K562 (cell line): ENCODE results near the gene CTSW. TPM values are rescaled to one million over a fixed set of nuclear protein-coding genes. Genes with fewer than 3 reads are reported as not detected.

Experiments
- ATAC-seq: fragments of 200-7000 bp; cut with Tn5 transposase; 3 replicates; pipeline ENCODE4 v1.9.1; 2020; ENCODE audit warnings: moderate library complexity
- BruUV-seq: library from RNA; stranded (reverse); fragments of 400-500 nt; replicated peaks from 2 replicates; lab custom pipeline; 2021; lab: Mats Ljungman, UMichigan
- CTCF ChIA-PET: fragments of 300-600 bp; formaldehyde crosslinking; extraction: SDS; loops from one replicate; lab custom pipeline; 2021; ENCODE audit warnings: low intra/inter-chr PET ratio; lab: Yijun Ruan, JAX
- POLR2A ChIA-PET: fragments of 300-600, 350-650 bp; sonication (Branson Sonifier 250); formaldehyde crosslinking; extraction: SDS; loops from one replicate; lab custom pipeline; 2021; ENCODE audit warnings: antibody characterized with exemption, inconsistent platforms; lab: Yijun Ruan, JAX
- DNase-seq, 4 experiments: peaks; one replicate each; pipeline versions ENCODE4 v3.0.0 to v3.0.0-alpha.2; 2011 to 2018; ENCODE audit warnings: low spot score in 3 of 4, mixed read lengths in 3 of 4; ENCODE audit errors: extremely low read depth in 1 of 4
- FAIRE-seq: peaks from 2 replicates; lab custom pipeline; 2011; peaks lifted over from hg19 to GRCh38; lab: Jason Lieb, UNC
- H2AFZ ChIP-seq: 2 replicates; pipeline ENCODE4 v1.6.0; 2011; ENCODE audit warnings: low read depth, low read length, control low read depth, inconsistent platforms
- H3K27ac ChIP-seq: fragments of 200-600 bp; 3 replicates; pipeline ENCODE4 v1.8.0; 2011; ENCODE audit warnings: low read depth, mild to moderate bottlenecking, control low read depth, inconsistent platforms, low read length, moderate library complexity, mixed read lengths; ENCODE audit errors: extremely low read depth
- H3K27me3 ChIP-seq, 2 experiments: fragments of 300-600 bp in 1 of 2; 2 replicates in 1 of 2; 3 replicates in 1 of 2; pipeline versions ENCODE4 v1.6.0 to v1.8.0; 2011; ENCODE audit warnings: inconsistent platforms in 2 of 2, low read length in 2 of 2, mild to moderate bottlenecking in 1 of 2, mixed read lengths in 1 of 2, moderate library complexity in 1 of 2; ENCODE audit not compliant: control insufficient read depth in 2 of 2, insufficient read depth in 2 of 2
- H3K36me3 ChIP-seq: fragments of 300-600 bp; 3 replicates; pipeline ENCODE4 v1.8.0; 2011; ENCODE audit warnings: mild to moderate bottlenecking, low read length, inconsistent platforms; ENCODE audit not compliant: control insufficient read depth, insufficient read depth
- H3K4me1 ChIP-seq, 2 experiments: fragments of 200-600 bp in 1 of 2; replicated peaks in 1 of 2; 2 replicates in 1 of 2; 3 replicates in 1 of 2; pipeline versions ENCODE4 v1.5.1 to v1.8.0; 2011; ENCODE audit warnings: inconsistent platforms in 2 of 2, low read length in 2 of 2, mild to moderate bottlenecking in 1 of 2, mixed read lengths in 1 of 2, moderate library complexity in 1 of 2; ENCODE audit not compliant: control insufficient read depth in 2 of 2, insufficient read depth in 2 of 2
- H3K4me2 ChIP-seq: 2 replicates; pipeline ENCODE4 v1.6.1; 2011; ENCODE audit warnings: low read length, control low read depth, inconsistent platforms, mixed read lengths; ENCODE audit not compliant: insufficient read depth
- H3K4me3 ChIP-seq: fragments of 200-600 bp; sonication (generic), shearing (Covaris generic); 2 replicates; pipeline ENCODE4 v1.5.1; 2016; ENCODE audit warnings: control low read depth, inconsistent platforms
- H3K79me2 ChIP-seq: fragments of 200-600 bp; 3 replicates; pipeline ENCODE4 v1.8.0; 2011; ENCODE audit warnings: low read length, inconsistent platforms; ENCODE audit not compliant: control insufficient read depth, insufficient read depth
- H3K9ac ChIP-seq, 2 experiments: 2 replicates each; pipeline versions ENCODE4 v1.6.0 to v1.6.1; 2011; ENCODE audit warnings: low read depth in 2 of 2, low read length in 2 of 2, control low read depth in 1 of 2, inconsistent platforms in 1 of 2, mild to moderate bottlenecking in 1 of 2, mixed read lengths in 1 of 2; ENCODE audit not compliant: insufficient read depth in 1 of 2
- H3K9me1 ChIP-seq: one replicate; pipeline ENCODE4 v1.6.0; 2011; ENCODE audit warnings: inconsistent platforms, mild to moderate bottlenecking, low read length, moderate library complexity; ENCODE audit not compliant: control insufficient read depth, insufficient read depth
- H3K9me3 ChIP-seq: replicated peaks from 2 replicates; pipeline ENCODE4 v1.5.1; 2011; ENCODE audit warnings: low read depth, low read length, inconsistent platforms; ENCODE audit not compliant: control insufficient read depth, insufficient read depth
- H4K20me1 ChIP-seq: replicated peaks from 2 replicates; pipeline ENCODE4 v1.6.1; 2011; ENCODE audit warnings: low read length, inconsistent platforms, mixed read lengths; ENCODE audit not compliant: control insufficient read depth, insufficient read depth
- CTCF ChIP-seq, 3 experiments: IDR thresholded peaks in 2 of 3; conservative IDR thresholded peaks in 1 of 3; 2 replicates each; pipeline ENCODE4 v1.5.1; 2011 to 2012; ENCODE audit warnings: low read length in 3 of 3, mild to moderate bottlenecking in 3 of 3, control low read depth in 2 of 3, improper control_type of control experiment in 1 of 3, inconsistent platforms in 1 of 3, low read depth in 1 of 3, mixed read lengths in 1 of 3, moderate library complexity in 1 of 3; ENCODE audit not compliant: insufficient read depth in 2 of 3
- L3MBTL2 ChIP-seq: fragments of 450-650 bp; IDR thresholded peaks from 2 replicates; pipeline ENCODE4 v1.6.1; 2016; ENCODE audit warnings: mild to moderate bottlenecking, moderate library complexity
- NFIX ChIP-seq: fragments of 250-450 bp; sonication (Bioruptor Pico); IDR thresholded peaks from 2 replicates; pipeline ENCODE4 v1.4.0; 2020; ENCODE audit warnings: low read depth, mild to moderate bottlenecking, moderate library complexity
- RBBP5 ChIP-seq: fragments of 200-600 bp; sonication (generic); IDR thresholded peaks from 2 replicates; pipeline ENCODE4 v1.6.1; 2012; ENCODE audit warnings: borderline replicate concordance, mild to moderate bottlenecking, low read length, control low read depth, inconsistent platforms; ENCODE audit not compliant: insufficient read depth, poor library complexity, severe bottlenecking
- RBM17 ChIP-seq: fragments of 200-400 bp; formaldehyde crosslinking; IDR thresholded peaks from 2 replicates; pipeline ENCODE4 v1.6.1; 2017; ENCODE audit warnings: low read depth, mild to moderate bottlenecking, low read length, borderline replicate concordance
- RBM34 ChIP-seq: fragments of 200-400 bp; formaldehyde crosslinking; IDR thresholded peaks from 2 replicates; pipeline ENCODE4 v1.6.1; 2018; ENCODE audit warnings: low read length, borderline replicate concordance; ENCODE audit not compliant: insufficient read depth
- SIN3A ChIP-seq, 2 experiments: fragments of 150-350 bp in 1 of 2; IDR thresholded peaks; 2 replicates each; pipeline ENCODE4 v1.6.1; 2011 to 2016; ENCODE audit warnings: borderline replicate concordance in 2 of 2, low read depth in 2 of 2, low read length in 2 of 2, mild to moderate bottlenecking in 2 of 2, moderate library complexity in 2 of 2; ENCODE audit not compliant: control insufficient read depth in 1 of 2
- TSC22D4 ChIP-seq: fragments of 450-650 bp; IDR thresholded peaks from 2 replicates; pipeline ENCODE4 v1.6.1; 2016; ENCODE audit warnings: missing genetic modification characterization, missing biosample characterization, control low read depth
- XRCC3 ChIP-seq: fragments of 450-650 bp; IDR thresholded peaks from 2 replicates; pipeline ENCODE4 v1.6.1; 2017; ENCODE audit warnings: mild to moderate bottlenecking, moderate library complexity
- ZFP30 ChIP-seq: fragments of 250-450 bp; sonication (Bioruptor Pico); IDR thresholded peaks from 2 replicates; pipeline ENCODE4 v1.8.0; 2022; ENCODE audit warnings: moderate library complexity, mild to moderate bottlenecking, inconsistent platforms, borderline replicate concordance
- WGBS: fragments of 100-300 bp; shearing (Covaris generic); methylation state at CpG from one replicate; pipeline ENCODE4 v1.1.6; 2016; ENCODE audit warnings: low coverage, mixed read lengths; ENCODE audit not compliant: insufficient coverage; ENCODE audit errors: missing lambda C conversion rate; 5-methylcytosine and 5-hydroxymethylcytosine counted together
- in situ Hi-C: fragments of 300-500 bp; cut with MboI; formaldehyde crosslinking; loops from 4 replicates; pipeline ENCODE4 v1.15.0; 2018; ENCODE audit warnings: inconsistent platforms, mixed read lengths
- intact Hi-C: fragments of 100-400 bp; cut with micrococcal nuclease; formaldehyde crosslinking; loops from 2 replicates; pipeline ENCODE4 v1.14.2; 2022
- polyA plus RNA-seq, 8 experiments: library from polyadenylated mRNA; depleted of rRNA in 4 of 8; stranded (reverse) in 5 of 8; unstranded in 3 of 8; fragments of >200 nt; fragmentation: Nextera tagmentation in 2 of 8; fragmentation: Illumina TruSeq in 1 of 8; extraction: Ambion mirVana in 2 of 8; extraction: Trizol in 1 of 8; gene quantifications; 2 replicates each; pipeline versions ENCODE4 v1.2.1 to v1.2.3, GENCODE V29; 2011 to 2014; ENCODE audit warnings: inconsistent platforms in 1 of 8, missing spikeins in 1 of 8
- total RNA-seq, 7 experiments: library from RNA; depleted of rRNA in 6 of 7; stranded (reverse); fragments of >200 nt in 6 of 7; fragmentation: Illumina TruSeq in 2 of 7; extraction: Trizol in 2 of 7; gene quantifications; 2 replicates each; pipeline versions ENCODE4 v1.2.1 to v1.2.3, GENCODE V29; 2011 to 2021; ENCODE audit warnings: low replicate concordance in 1 of 7
- TF ChIP-seq, protein P1 (sequence below), 3 experiments: fragments of 200-800 bp in 1 of 3; sonication (Bioruptor generic) in 1 of 3; sonication (generic) in 1 of 3; formaldehyde crosslinking in 1 of 3; IDR thresholded peaks; 2 replicates each; pipeline versions ENCODE4 v1.6.1 to v1.8.0; 2016 to 2022; ENCODE audit warnings: mild to moderate bottlenecking in 2 of 3, missing compliant biosample characterization in 2 of 3, missing genetic modification characterization in 2 of 3, missing genetic modification reagents in 1 of 3

Gene CTSW
- total and polyA plus RNA-seq, 9 of the 15 experiments (the other 6 are each of a cell fraction or from before 2014, with no cell fraction given): 0.04 TPM; not detected in 8

- Histone ChIP-seq H3K4me2 (no peak overlapping the region), H3K79me2 (no peaks in the 10 kb centered on the region), H3K27me3 (no peaks in the 10 kb centered on the region), H3K9ac (no peak overlapping the region), H3K4me3 (no peak overlapping the region), H2AFZ (peak overlapping the region; percentile 48), H4K20me1 (no peaks in the 10 kb centered on the region), H3K36me3 (no peaks in the 10 kb centered on the region), H3K9me3 (no peaks in the 10 kb centered on the region), H3K9me1 (no peaks in the 10 kb centered on the region), H3K27ac (no peak overlapping the region), H3K4me1 (peaks cover 27 to 52% of the 10 kb centered on the region in 2 experiments; a peak in 4 of 5 replicates)
- ChIA-PET POLR2A (interaction anchor here (2.4 kb wide), 1 partner anchor 29 kb away, joined by 5 read pairs; no protein-coding TSS in a partner anchor), CTCF (no interaction called here)
- DNase-seq: no peak
- no TSS peak for BruUV-seq
- TF ChIP-seq RBBP5 (no peak), RBM34 (no peak), RBM17 (no peak), XRCC3 (no peak), ZFP30 (CRISPR knock-in tag) (no peak), TSC22D4 (no peak), L3MBTL2 (no peak), CTCF (IDR thresholded peaks at IDR 0.05 in 2 of 3, conservative IDR thresholded peaks at IDR 0.05 in 1 of 3; ENCODE audit: insufficient read depth in 2 of 3, low read depth in 1 of 3, low read length in 3 of 3) (no peak), NFIX (CRISPR knock-in tag) (no peak), SIN3A (IDR thresholded peaks at IDR 0.05; ENCODE audit: borderline replicate concordance in 2 of 2, control insufficient read depth in 1 of 2, low read depth in 2 of 2, low read length in 2 of 2) (no peak)
- TF ChIP-seq, protein P1, sequence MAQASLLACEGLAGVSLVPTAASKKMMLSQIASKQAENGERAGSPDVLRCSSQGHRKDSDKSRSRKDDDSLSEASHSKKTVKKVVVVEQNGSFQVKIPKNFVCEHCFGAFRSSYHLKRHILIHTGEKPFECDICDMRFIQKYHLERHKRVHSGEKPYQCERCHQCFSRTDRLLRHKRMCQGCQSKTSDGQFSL (CRISPR knock-in tag; IDR thresholded peaks at IDR 0.05): no peak
- TF ChIP-seq, protein P1 (tag; IDR thresholded peaks at IDR 0.05): no peak
- FAIRE-seq: no peak
- in situ Hi-C loops (no loop called here), intact Hi-C loops (no loop called here)
- WGBS: 54% methylated on average over 13 of the region's 13 CpGs
- no peak for ATAC-seq
These were observed 52.3 kb downstream of the CTSW start for GRCh38 chr11:65931773-65932557.
